ENCODE results near the gene RFTN1. TPM values are rescaled to one million over a fixed set of nuclear protein-coding genes. Genes with fewer than 3 reads are reported as not detected.

RFTN1 gene
- total and polyA plus RNA-seq, 8 donors: 1.9 to 14.0 (median 2.9) TPM

GRCh38 chr3:16299746-16300145 is 213.8 kb downstream of the RFTN1 start:
- Histone ChIP-seq H3K27ac (no peak overlapping the region), H3K4me1 (no peaks in the 10 kb centered on the region), H3K9me3 (no peaks in the 10 kb centered on the region), H3K27me3 (no peaks in the 10 kb centered on the region), H3K4me3 (no peak overlapping the region), H3K36me3 (peaks cover 0 to 5% (median 0%) of the 10 kb centered on the region in 3 donors)
- intact Hi-C loops (cut with DNase I): no loop called here
- ATAC-seq: no peak
- 84 to 87% methylated on average over 3 of the region's 3 CpGs for WGBS, 2 donors
- no peak for FAIRE-seq
- no peak for DNase-seq
- TF ChIP-seq, protein P1, sequence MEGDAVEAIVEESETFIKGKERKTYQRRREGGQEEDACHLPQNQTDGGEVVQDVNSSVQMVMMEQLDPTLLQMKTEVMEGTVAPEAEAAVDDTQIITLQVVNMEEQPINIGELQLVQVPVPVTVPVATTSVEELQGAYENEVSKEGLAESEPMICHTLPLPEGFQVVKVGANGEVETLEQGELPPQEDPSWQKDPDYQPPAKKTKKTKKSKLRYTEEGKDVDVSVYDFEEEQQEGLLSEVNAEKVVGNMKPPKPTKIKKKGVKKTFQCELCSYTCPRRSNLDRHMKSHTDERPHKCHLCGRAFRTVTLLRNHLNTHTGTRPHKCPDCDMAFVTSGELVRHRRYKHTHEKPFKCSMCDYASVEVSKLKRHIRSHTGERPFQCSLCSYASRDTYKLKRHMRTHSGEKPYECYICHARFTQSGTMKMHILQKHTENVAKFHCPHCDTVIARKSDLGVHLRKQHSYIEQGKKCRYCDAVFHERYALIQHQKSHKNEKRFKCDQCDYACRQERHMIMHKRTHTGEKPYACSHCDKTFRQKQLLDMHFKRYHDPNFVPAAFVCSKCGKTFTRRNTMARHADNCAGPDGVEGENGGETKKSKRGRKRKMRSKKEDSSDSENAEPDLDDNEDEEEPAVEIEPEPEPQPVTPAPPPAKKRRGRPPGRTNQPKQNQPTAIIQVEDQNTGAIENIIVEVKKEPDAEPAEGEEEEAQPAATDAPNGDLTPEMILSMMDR (IDR thresholded peaks at IDR 0.05): no peak

DNA sequence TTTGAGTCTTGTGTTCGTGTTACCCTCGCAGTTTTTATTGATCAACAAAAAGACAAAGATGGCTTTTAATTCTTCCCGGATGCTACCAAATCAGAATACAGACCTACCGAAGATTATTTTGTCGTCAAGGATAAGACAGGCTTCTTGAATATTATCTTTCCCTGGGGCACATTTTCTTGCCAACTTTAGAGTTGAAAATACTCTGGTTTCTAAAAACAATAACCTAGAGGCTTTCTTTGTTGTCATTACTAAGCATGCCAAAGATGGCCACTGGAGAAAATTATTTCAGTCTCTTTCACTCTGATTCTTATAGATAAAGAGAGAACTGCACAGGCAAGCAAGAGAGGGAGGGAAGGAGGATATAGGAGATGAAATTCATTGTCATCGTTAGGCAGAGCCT is 214.6 kb downstream of the RFTN1 start:
- Histone ChIP-seq H3K27me3 (no peaks in the 10 kb centered on the region), H3K4me3 (no peak overlapping the region), H3K9me3 (no peaks in the 10 kb centered on the region), H3K27ac (no peak overlapping the region), H3K36me3 (peaks cover 0 to 5% (median 0%) of the 10 kb centered on the region in 3 donors), H3K4me1 (no peaks in the 10 kb centered on the region)
- DNase-seq (no peak), ATAC-seq (no peak), FAIRE-seq (no peak)
- TF ChIP-seq, protein P1 (IDR thresholded peaks at IDR 0.05): no peak
- intact Hi-C loops (cut with DNase I): no loop called here
- 82 to 90% methylated on average over 6 of the region's 6 CpGs for WGBS, 2 donors

- DNase-seq (no peak), ATAC-seq (no peak), FAIRE-seq (no peak)
- Histone ChIP-seq H3K4me3 (no peak overlapping the region), H3K4me1 (no peaks in the 10 kb centered on the region), H3K27ac (no peak overlapping the region), H3K9me3 (no peaks in the 10 kb centered on the region), H3K36me3 (peaks cover 0 to 5% (median 0%) of the 10 kb centered on the region in 3 donors), H3K27me3 (no peaks in the 10 kb centered on the region)
- TF ChIP-seq, protein P1 (IDR thresholded peaks at IDR 0.05): no peak
- intact Hi-C loops (cut with DNase I): no loop called here
- WGBS, 2 donors: 76 to 80% methylated on average over 9 of the region's 9 CpGs
Measured at GRCh38 chr3:16297997-16298885, 215.3 kb downstream of the RFTN1 start.

DNA sequence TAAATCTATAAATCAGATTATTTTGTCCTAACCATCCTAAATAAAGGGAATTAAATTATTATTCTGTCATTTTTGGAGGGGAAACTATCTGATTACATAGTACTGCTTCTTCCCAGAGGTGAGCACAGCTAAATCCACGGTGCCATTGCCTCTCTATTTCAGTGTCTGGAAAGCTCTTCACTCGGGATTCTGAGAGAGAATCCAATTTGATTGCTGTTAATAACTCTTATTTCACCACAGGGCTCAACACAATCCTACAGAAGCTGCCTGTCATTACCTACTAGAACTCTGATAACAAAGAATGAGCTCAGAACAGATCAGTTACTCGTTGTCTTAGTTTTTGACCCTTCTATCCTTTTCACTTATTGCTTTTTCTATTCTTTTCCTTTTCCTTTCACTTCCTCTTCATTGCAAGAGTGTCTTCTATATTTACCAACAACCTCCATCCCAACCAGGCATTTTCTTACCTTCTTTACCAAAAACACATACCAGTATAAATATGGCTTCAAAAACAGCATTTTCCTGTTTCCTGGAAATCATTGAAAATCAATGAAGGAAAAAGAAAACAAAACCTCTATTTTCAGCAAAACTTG is 218.1 kb downstream of the RFTN1 start:
- H3K4me1 ChIP-seq: no peaks in the 10 kb centered on the region
- peaks cover 0 to 5% (median 0%) of the 10 kb centered on the region in 3 donors for H3K36me3 ChIP-seq
- intact Hi-C loops (cut with DNase I): no loop called here
- WGBS, 2 donors: 82 to 89% methylated on average over 3 of the region's 3 CpGs
- no peaks in the 10 kb centered on the region for H3K9me3 ChIP-seq
- TF ChIP-seq, protein P1 (IDR thresholded peaks at IDR 0.05): no peak
- no peak for ATAC-seq
- no peak overlapping the region for H3K4me3 ChIP-seq
- DNase-seq: no peak
- no peak for FAIRE-seq
- H3K27me3 ChIP-seq: no peaks in the 10 kb centered on the region
- H3K27ac ChIP-seq: no peak overlapping the region

DNA sequence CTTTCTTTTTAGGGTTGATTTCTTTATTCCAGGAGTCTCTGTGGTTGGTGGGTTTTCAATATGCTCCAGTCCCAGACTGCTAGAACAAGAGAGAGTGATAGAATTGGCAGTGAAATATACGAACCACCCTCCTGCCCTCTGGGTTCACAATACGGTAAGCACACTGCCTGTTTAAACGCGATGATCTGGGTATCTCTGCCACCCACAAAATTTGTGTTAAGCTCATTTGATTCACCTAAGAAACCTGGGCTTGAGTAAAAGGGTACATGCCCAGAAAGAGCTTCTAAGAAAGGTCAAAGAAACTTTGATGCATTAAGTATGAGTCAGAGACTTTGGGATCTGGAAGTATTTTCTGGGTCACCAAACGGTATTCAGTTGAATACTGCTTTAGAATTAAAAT is 218.7 kb downstream of the RFTN1 start:
- intact Hi-C loops (cut with DNase I): no loop called here

More for the DNA sequence above, 218.7 kb downstream of the RFTN1 start:
- Histone ChIP-seq H3K9me3 (no peaks in the 10 kb centered on the region), H3K27me3 (no peaks in the 10 kb centered on the region), H3K36me3 (peaks cover 0 to 5% (median 0%) of the 10 kb centered on the region in 3 donors), H3K4me3 (no peak overlapping the region), H3K27ac (no peak overlapping the region), H3K4me1 (no peaks in the 10 kb centered on the region)
- no peak for DNase-seq
- TF ChIP-seq, protein P1 (IDR thresholded peaks at IDR 0.05): no peak
- ATAC-seq: no peak
- 94% methylated on average over 5 of the region's 5 CpGs for WGBS, 2 donors
- no peak for FAIRE-seq

Data from pancreas (tissue), 10 donors.